Thyroid gland (tissue), 4 donors: ENCODE results near the gene INTU.

ENCODE experiments used
- POLR2A ChIP-seq, 2 donors: fragments of 450-650 bp; IDR thresholded peaks; one replicate each; pipeline ENCODE4 v1.6.1; 2017; ENCODE audit warnings: antibody characterized with exemption in 2 of 2, mild to moderate bottlenecking in 2 of 2, moderate library complexity in 1 of 2
- TF ChIP-seq, protein P1 (sequence below), 6 experiments: fragments of 200-600 bp in 3 of 6; fragments of 450-650 bp in 3 of 6; sonication (generic) in 3 of 6; IDR thresholded peaks; one replicate each; pipeline ENCODE4 v1.5.1; 2016 to 2019; ENCODE audit warnings: antibody characterized with exemption in 6 of 6, mild to moderate bottlenecking in 2 of 6, inconsistent platforms in 1 of 6, moderate library complexity in 1 of 6

DNA sequence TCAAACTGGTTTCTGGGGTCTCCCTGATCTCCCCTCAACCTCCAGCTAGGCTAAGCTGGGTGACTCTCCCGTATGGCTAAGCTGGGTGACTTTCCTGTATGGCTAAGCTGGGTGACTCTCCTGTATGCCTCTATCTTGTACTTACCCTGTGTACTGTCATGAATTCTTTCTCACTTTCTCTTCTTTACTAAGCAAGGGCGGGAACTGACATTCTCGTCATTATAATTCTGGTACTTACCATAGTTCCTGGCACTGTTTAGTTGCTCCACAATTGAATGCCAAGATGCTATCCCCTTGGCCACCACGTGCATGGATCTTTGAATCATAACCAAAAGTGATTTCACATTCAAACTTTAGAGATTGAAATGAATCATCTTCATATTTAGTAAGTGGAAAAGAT is 8.8 kb downstream of the INTU start:
- TF ChIP-seq, protein P1, sequence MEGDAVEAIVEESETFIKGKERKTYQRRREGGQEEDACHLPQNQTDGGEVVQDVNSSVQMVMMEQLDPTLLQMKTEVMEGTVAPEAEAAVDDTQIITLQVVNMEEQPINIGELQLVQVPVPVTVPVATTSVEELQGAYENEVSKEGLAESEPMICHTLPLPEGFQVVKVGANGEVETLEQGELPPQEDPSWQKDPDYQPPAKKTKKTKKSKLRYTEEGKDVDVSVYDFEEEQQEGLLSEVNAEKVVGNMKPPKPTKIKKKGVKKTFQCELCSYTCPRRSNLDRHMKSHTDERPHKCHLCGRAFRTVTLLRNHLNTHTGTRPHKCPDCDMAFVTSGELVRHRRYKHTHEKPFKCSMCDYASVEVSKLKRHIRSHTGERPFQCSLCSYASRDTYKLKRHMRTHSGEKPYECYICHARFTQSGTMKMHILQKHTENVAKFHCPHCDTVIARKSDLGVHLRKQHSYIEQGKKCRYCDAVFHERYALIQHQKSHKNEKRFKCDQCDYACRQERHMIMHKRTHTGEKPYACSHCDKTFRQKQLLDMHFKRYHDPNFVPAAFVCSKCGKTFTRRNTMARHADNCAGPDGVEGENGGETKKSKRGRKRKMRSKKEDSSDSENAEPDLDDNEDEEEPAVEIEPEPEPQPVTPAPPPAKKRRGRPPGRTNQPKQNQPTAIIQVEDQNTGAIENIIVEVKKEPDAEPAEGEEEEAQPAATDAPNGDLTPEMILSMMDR (IDR thresholded peaks at IDR 0.05), result no peak
- no peak for TF ChIP-seq POLR2A (IDR thresholded peaks at IDR 0.05)
